Measurements from ENCODE around the gene LRMDA.

GRCh38 chr10:76185471-76186301 lies 754.3 kb downstream of the LRMDA start:
- TF ChIP-seq CTCF (IDR thresholded peaks at IDR 0.05) (no peak), POLR2A (IDR thresholded peaks at IDR 0.05) (no peak)

Measured in transverse colon (tissue), 3 donors.